Activated naive CD4-positive, alpha-beta T cell treated with anti-CD3 and anti-CD28 coated beads, Interleukin-2, amount 50 U/mL, for 24 hours (primary cell): Measurements from ENCODE around the gene BDP1.

Experiments used
- H3K27ac Mint-ChIP-seq: one replicate; pipeline ENCODE4 v1.8.0; 2021; ENCODE audit warnings: mild to moderate bottlenecking, mixed read lengths
- H3K27me3 Mint-ChIP-seq: one replicate; pipeline ENCODE4 v1.8.0; 2021; ENCODE audit warnings: mixed read lengths
- H3K36me3 Mint-ChIP-seq: one replicate; pipeline ENCODE4 v1.8.0; 2021; ENCODE audit warnings: mixed read lengths
- H3K4me1 Mint-ChIP-seq: one replicate; pipeline ENCODE4 v1.8.0; 2021; ENCODE audit warnings: mixed read lengths
- H3K4me3 Mint-ChIP-seq: one replicate; pipeline ENCODE4 v1.8.0; 2021; ENCODE audit warnings: mild to moderate bottlenecking, mixed read lengths
- H3K9me3 Mint-ChIP-seq: one replicate; pipeline ENCODE4 v1.8.0; 2021; ENCODE audit warnings: mixed read lengths

The BDP1 gene

DNA sequence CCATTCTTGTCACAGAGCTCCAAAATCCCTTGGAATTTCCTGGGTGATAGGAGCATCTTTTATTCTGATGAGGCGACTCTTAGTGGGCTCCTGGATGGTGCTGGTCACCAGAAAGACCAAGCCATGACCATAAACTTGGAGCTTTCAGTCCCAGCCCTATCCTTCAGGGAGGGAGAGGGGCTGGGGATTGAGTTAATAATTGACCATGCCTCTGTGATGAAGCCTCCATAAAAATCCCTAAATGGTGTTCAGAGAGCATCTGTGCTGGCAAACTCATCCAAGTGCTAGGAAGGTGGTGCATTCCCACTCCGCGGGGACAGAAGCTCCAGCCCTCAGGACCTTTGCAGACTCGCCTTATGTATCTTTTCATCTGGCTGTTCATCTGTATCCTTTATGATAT, 160.4 kb downstream of the BDP1 start:
- Mint-ChIP-seq H3K27me3 (no peaks in the 10 kb centered on the region), H3K36me3 (peaks cover 40% of the 10 kb centered on the region), H3K4me3 (no peak overlapping the region), H3K4me1 (peaks cover 23% of the 10 kb centered on the region), H3K9me3 (no peaks in the 10 kb centered on the region), H3K27ac (no peak overlapping the region)
